Activated CD8-positive, alpha-beta memory T cell treated with anti-CD3 and anti-CD28 coated beads for 36 hours (primary cell): Measurements from ENCODE around the gene WNT3A. TPM values are rescaled to one million over a fixed set of nuclear protein-coding genes. Genes with fewer than 3 reads are reported as not detected.

Source experiments
- CTCF ChIA-PET: fragments of 350-600 bp; sonication (Branson Sonifier 250); formaldehyde crosslinking; loops from one replicate; lab custom pipeline; 2021; ENCODE audit warnings: antibody characterized with exemption; lab: Charles Lee
- POLR2A ChIA-PET: fragments of 350-600 bp; sonication (Branson Sonifier 250); formaldehyde crosslinking; loops from one replicate; lab custom pipeline; 2021; ENCODE audit warnings: antibody characterized with exemption; lab: Charles Lee
- total RNA-seq, 2 experiments: library from RNA; stranded (reverse); gene quantifications; one replicate each; pipeline ENCODE4 v1.2.3, GENCODE V29; 2021

Gene WNT3A
- total RNA-seq, 2 experiments from 2014 or later: not detected

DNA sequence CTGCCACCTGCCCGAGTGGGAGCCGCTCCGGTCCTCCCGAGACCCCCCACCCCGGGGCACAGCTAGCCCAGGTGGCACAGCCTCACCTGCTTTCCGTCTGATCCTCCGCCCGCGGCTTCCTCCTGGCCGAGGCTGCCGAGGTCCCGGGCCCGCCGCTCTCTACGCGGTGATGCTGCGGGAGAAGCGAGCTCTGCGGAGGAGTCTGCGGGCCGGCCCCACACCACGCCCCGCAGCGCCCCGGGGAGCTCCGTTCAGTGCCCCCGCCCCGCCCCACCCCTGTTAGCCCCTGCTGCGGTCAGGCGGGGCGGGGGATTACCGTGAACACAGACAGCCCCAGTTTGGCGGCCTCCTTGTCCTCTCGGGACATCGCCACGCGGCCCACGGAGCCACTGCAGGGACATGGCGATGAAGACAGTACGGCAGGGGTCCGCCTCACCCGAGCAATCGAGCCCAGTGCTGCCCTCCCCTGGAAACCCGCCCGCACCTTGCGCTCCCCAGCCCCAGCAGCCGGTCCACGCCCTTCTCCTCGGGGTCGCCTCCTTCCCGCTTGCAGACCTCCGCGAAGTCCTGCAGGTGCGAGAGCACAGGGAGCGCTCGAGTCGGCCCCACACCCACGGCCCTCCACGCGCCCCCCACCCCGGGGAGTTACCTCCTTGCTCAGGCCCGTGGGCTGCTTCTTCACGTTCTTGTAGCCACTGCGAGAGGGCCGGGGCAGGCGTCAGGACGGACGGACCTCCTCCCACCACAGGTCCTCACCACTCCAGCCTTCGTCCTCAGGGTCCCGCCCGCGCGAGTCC lies 95.4 kb downstream of the WNT3A start:
- CTCF ChIA-PET: interaction anchor here (0.7 to 1.0 kb wide), 2 partner anchors 78 to 103 kb away, joined by 3 read pairs; no protein-coding TSS in a partner anchor
- POLR2A ChIA-PET: interaction anchor here (0.8 to 1.1 kb wide), 3 partner anchors 13 to 384 kb away, joined by 3 read pairs; no protein-coding TSS in a partner anchor

DNA sequence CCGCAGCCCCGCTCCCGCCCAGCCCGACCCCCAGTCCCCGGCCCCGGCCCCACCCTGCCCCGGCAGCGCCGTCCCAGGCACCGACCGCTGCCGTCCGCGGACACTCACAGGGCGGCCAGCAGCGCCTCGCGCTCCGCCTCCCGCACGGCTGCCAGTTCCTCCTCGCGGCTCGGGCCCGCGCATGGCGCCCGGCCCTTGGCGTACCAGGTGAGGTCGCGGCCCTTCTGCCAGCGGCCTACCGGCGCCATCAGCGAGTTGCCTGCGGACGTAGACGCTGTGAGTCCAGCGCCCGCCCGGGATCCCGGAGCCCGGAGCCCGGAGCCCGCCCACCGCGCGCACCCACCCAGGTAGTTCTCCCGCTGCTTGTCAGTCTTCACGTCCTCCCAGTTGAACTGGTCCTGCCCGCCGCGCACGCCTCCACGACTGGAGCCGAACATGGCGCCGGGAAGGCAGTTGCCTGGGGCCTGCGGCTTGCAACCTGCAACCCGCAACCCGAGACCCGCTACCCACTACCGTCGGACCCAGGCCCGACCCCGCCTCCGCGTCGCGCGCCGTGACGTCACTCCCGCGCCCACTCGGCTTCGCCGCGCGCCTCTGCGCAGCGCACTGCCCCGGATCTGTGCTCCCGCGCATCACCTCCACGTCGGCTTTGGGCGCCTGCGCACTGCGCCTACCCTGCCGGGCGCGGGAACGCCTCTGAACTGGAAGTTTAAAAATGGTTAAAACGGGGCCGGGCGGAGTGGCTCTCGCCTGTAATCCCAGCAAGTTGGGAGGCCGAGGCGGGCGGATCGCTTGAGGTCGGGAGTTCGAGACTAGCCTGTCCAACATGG lies 96.2 kb downstream of the WNT3A start, which contains the start of gene C1orf35:
TSS of gene C1orf35 (minus strand) at position 535 of the 830 bp plus-strand sequence. CDS start at position 437, 98 bp downstream.
- CTCF ChIA-PET: interaction anchor here (1.0 kb wide), 1 partner anchor 21 kb away, joined by 3 read pairs; no protein-coding TSS in a partner anchor
- POLR2A ChIA-PET: interaction anchor here (1.5 kb wide), 1 partner anchor 21 kb away, joined by 3 read pairs; the partner anchor contains the start of gene ARF1

DNA sequence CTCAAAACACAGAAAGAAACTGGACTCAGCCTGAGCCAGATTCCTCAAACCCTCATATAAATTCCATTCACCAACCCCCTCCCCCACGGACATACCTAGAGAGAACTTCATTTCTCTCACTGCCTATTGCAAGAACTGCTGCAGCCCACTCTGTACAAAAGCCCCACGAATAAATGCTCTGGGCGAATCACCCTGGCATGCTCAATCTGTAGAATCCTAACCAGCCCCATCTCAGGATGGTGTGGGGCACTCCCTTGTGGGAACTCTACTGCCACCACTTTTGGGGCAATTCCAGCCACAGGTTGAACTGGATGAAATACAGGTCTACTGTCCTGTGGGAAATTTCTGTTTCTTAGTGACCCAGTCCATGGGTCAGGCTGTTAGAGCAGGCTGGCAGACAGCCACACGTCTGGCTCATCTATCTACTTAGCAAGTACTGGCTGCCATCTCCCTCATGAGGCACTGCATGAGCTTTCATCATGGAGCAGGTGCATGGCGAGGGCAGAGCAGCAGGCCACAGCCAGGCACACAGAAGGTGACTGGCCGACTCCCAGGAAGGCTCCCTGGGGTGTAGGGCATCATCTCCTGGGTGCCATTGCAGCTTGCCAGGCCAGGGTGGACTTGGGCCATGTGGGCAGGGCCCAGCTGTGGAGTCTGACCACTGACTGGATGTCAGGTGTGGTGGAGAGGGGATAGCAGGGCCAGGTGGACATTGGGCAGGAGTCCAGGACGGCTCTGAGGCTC lies 97.9 kb downstream of the WNT3A start:
- CTCF ChIA-PET: no interaction called here
- POLR2A ChIA-PET: interaction anchor here (1.5 kb wide), 1 partner anchor 22 kb away, joined by 3 read pairs; the partner anchor contains the start of gene ARF1

- ChIA-PET POLR2A (no interaction called here), CTCF (no interaction called here)
These were observed 98.6 kb downstream of the WNT3A start for GRCh38 chr1:228105270-228105995.

DNA sequence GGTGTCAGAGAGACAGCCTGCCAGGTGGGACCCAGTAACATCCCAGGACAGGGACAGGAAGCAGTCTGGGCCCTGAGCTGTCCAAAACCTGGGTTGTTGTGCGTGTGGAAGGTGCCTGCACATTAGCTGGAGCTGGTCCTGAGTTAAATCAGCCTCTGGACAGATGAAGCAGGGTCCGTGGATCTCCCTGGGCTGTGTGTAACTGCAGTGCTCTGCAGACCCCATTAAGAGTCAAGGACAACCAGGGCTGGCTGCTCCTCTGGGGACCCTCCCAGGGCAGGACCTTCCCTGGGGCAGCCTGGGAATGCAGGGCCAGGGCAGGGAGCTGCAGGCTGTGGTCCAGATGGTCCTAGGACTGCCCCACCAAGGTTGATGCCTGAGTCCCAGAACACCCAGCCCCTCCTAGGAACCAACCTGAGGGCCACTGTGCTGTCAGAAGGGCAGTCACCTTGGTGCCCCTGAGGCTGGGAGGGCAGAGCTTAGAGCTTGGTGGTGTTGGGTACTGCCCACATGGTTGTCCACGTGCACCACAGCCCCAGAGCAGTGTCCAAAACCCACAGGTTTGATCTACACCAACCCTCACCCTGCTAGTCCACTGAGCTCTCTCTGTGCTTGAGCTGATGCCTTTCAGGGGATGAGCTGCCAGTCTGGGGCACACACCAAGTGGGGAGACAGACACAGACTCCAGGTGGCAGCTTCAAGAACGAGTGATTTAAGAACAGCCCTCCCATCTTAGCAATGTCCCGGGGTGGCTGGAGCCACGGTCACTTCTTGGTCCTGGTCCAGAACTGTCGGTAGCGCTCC lies 99.4 kb downstream of the WNT3A start:
- POLR2A ChIA-PET: no interaction called here
- CTCF ChIA-PET: interaction anchor here (0.9 kb wide), 1 partner anchor 22 kb away, joined by 3 read pairs; no protein-coding TSS in a partner anchor

GRCh38 chr1:228106800-228107054 lies 99.9 kb downstream of the WNT3A start:
- ChIA-PET CTCF (interaction anchor here (0.9 kb wide), 1 partner anchor 23 kb away, joined by 3 read pairs; no protein-coding TSS in a partner anchor), POLR2A (no interaction called here)

GRCh38 chr1:228107636-228108035 lies 100.8 kb downstream of the WNT3A start:
- ChIA-PET POLR2A (no interaction called here), CTCF (no interaction called here)

- CTCF ChIA-PET: interaction anchor here (0.8 kb wide), 1 partner anchor 345 kb away, joined by 3 read pairs; no protein-coding TSS in a partner anchor
- POLR2A ChIA-PET: interaction anchor here (0.5 kb wide), 1 partner anchor 150 kb away, joined by 3 read pairs; no protein-coding TSS in a partner anchor
These were observed 101.4 kb downstream of the WNT3A start for GRCh38 chr1:228108055-228108690.

DNA sequence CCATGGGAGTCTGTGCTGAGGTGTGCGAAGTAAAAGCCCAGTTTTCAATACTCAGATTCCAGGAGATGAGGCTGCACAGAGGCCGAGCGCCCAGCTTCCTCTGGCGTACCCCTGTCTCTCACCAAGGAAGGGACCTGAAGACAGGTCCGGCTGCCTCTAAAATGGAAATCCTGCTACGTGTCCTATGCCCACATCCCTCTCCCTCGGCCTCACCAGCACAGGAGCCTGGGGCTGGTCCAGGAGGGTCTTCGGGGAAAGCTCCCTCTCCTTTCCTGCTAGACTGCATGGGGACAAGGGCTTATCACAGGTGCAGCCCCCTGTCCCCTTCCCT lies 101.9 kb downstream of the WNT3A start:
- ChIA-PET POLR2A (interaction anchor here (0.5 kb wide), 1 partner anchor 150 kb away, joined by 3 read pairs; no protein-coding TSS in a partner anchor), CTCF (interaction anchor here (0.8 kb wide), 1 partner anchor 346 kb away, joined by 3 read pairs; no protein-coding TSS in a partner anchor)

DNA sequence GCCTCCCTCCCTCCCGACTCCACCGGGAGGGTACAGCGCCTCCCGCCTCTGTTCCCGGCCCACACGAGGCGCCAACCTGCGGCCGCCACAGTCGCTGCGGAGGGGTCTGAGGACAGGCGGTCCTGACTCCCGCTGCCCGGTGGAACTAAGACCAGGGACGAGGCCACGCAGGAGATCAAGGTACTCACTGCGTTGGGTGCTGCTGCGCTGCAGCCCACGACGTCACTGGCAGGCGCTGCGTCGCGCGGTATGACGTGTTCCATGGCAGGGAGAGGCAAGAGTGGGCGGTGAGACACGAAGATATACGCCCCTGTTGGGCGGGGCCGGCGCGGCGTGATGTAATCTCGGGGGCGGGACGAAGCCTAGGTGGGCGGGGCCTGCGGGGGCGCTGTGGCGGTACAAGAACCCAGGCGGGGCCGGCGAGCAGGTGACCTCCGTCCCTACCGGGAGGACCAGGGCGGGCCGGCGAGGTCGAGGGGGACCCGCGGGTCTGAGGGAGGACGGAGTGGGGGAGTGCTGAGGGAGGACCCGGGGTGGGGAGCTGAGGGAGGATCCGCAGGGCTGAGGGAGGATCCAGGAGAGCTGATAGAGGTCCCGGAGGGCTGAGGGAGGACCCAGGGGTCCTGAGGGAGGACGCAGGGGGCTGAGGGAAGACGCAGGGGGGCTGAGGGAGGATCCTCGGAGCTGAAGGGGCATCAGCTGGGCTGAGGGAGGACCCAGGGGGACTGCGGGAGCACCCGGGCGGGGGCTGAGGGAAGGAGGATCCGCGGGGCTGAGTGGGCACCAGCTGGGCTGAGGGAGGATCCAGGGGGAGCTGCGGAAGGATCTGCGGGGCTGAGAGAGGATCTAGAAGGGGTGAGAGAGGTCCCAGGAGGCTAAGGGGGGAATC lies 102.5 kb downstream of the WNT3A start, which contains the start of gene MRPL55:
TSS of gene MRPL55 (minus strand) at position 227 of the 889 bp plus-strand sequence. CDS start 1,039 bp downstream, outside the sequence.
- ChIA-PET CTCF (interaction anchor here (0.7 to 1.4 kb wide), 4 partner anchors 13 to 346 kb away, joined by 3 to 5 read pairs (median 3); no protein-coding TSS in a partner anchor), POLR2A (interaction anchor here (0.7 to 2.5 kb wide), 4 partner anchors 11 to 348 kb away, joined by 3 to 6 read pairs (median 4); partner anchors contain the start of genes ARF1 and GUK1)

GRCh38 chr1:228109962-228110488 lies 103.2 kb downstream of the WNT3A start:
- CTCF ChIA-PET: interaction anchor here (0.7 to 1.4 kb wide), 4 partner anchors 12 to 106 kb away, joined by 3 to 9 read pairs (median 4); no protein-coding TSS in a partner anchor
- POLR2A ChIA-PET: interaction anchor here (0.7 to 2.5 kb wide), 4 partner anchors 12 to 347 kb away, joined by 3 to 6 read pairs (median 4); partner anchors contain the start of genes ARF1 and GUK1

- CTCF ChIA-PET: interaction anchor here (1.2 to 1.4 kb wide), 3 partner anchors 11 to 106 kb away, joined by 3 to 9 read pairs (median 5); no protein-coding TSS in a partner anchor
- POLR2A ChIA-PET: interaction anchor here (2.5 kb wide), 1 partner anchor 30 kb away, joined by 6 read pairs; the partner anchor contains the start of gene GUK1
These were observed 103.8 kb downstream of the WNT3A start for GRCh38 chr1:228110556-228110955.
